WTC11 (cell line): Measurements from ENCODE around the gene ZMAT3. TPM values are rescaled to one million over a fixed set of nuclear protein-coding genes. Genes with fewer than 3 reads are reported as not detected.

ENCODE experiments used
- ATAC-seq: fragments of 200-7000 bp; cut with Tn5 transposase; 2 replicates; pipeline ENCODE4 v1.10.0; 2021; ENCODE audit warnings: mild to moderate bottlenecking, moderate library complexity
- CTCF ChIA-PET: fragments of 300-600 bp; sonication (Branson Sonifier 250); formaldehyde crosslinking; loops from one replicate; lab custom pipeline; 2021; ENCODE audit warnings: antibody characterized with exemption; lab: Charles Lee
- POLR2A ChIA-PET: fragments of 350-600 bp; sonication (Branson Sonifier 250); formaldehyde crosslinking; loops from one replicate; lab custom pipeline; 2021; ENCODE audit warnings: antibody characterized with exemption; lab: Charles Lee
- DNase-seq: peaks from one replicate; pipeline ENCODE4 v3.0.0; 2021; ENCODE audit warnings: low spot score
- H3K27ac Mint-ChIP-seq: 2 replicates; pipeline ENCODE4 v1.8.0; 2021; ENCODE audit warnings: mixed read lengths
- H3K27me3 Mint-ChIP-seq: 2 replicates; pipeline ENCODE4 v1.8.0; 2021; ENCODE audit warnings: low read depth, mild to moderate bottlenecking, moderate library complexity, mixed read lengths
- H3K36me3 Mint-ChIP-seq: 2 replicates; pipeline ENCODE4 v1.8.0; 2021; ENCODE audit warnings: mixed read lengths
- H3K4me1 Mint-ChIP-seq: 2 replicates; pipeline ENCODE4 v1.8.0; 2022; ENCODE audit warnings: mixed read lengths
- H3K4me3 Mint-ChIP-seq: 2 replicates; pipeline ENCODE4 v1.8.0; 2021; ENCODE audit warnings: mild to moderate bottlenecking, moderate library complexity, mixed read lengths
- H3K9me3 Mint-ChIP-seq: 2 replicates; pipeline ENCODE4 v1.8.0; 2021; ENCODE audit warnings: mixed read lengths
- ETV6 ChIP-seq: sonication (generic); formaldehyde crosslinking; IDR thresholded peaks from 2 replicates; pipeline ENCODE4 v1.8.1; 2022; ENCODE audit warnings: mild to moderate bottlenecking, missing genetic modification reagents
- FOXP1 ChIP-seq: sonication (generic); formaldehyde crosslinking; IDR thresholded peaks from 2 replicates; pipeline ENCODE4 v1.8.0; 2022; ENCODE audit warnings: missing genetic modification reagents, mild to moderate bottlenecking, moderate library complexity, borderline replicate concordance
- KAT7 ChIP-seq: sonication (generic); formaldehyde crosslinking; IDR thresholded peaks from 2 replicates; pipeline ENCODE4 v1.8.1; 2023; ENCODE audit warnings: missing genetic modification reagents, mild to moderate bottlenecking, borderline replicate concordance
- MXD4 ChIP-seq: fragments of 250-450 bp; sonication (Bioruptor Pico); IDR thresholded peaks from 2 replicates; pipeline ENCODE4 v1.8.0; 2021; ENCODE audit warnings: mild to moderate bottlenecking, moderate library complexity, borderline replicate concordance
- NFATC4 ChIP-seq: fragments of 250-450 bp; sonication (Bioruptor Pico); IDR thresholded peaks from 2 replicates; pipeline ENCODE4 v1.9.0; 2021; ENCODE audit warnings: mild to moderate bottlenecking
- NFYB ChIP-seq: sonication (generic); formaldehyde crosslinking; conservative IDR thresholded peaks from 2 replicates; pipeline ENCODE4 v1.8.0; 2022; ENCODE audit warnings: low read depth, missing genetic modification reagents
- SMAD3 ChIP-seq: sonication (generic); formaldehyde crosslinking; IDR thresholded peaks from 2 replicates; pipeline ENCODE4 v1.8.0; 2022; ENCODE audit warnings: missing genetic modification reagents, mild to moderate bottlenecking, borderline replicate concordance
- ZNF317 ChIP-seq: sonication (generic); formaldehyde crosslinking; IDR thresholded peaks from 2 replicates; pipeline ENCODE4 v1.8.1; 2023; ENCODE audit warnings: low read depth, mild to moderate bottlenecking, moderate library complexity, missing genetic modification reagents, borderline replicate concordance
- ZNF396 ChIP-seq: fragments of 250-450 bp; sonication (Bioruptor Pico); IDR thresholded peaks from 2 replicates; pipeline ENCODE4 v1.8.0; 2021; ENCODE audit warnings: mild to moderate bottlenecking, moderate library complexity, borderline replicate concordance
- total RNA-seq: library from RNA; stranded (reverse); gene quantifications from 3 replicates; pipeline ENCODE4 v1.2.3, GENCODE V29; 2021
- TF ChIP-seq, protein P1 (sequence below): fragments of 250-450 bp; sonication (Bioruptor Pico); conservative IDR thresholded peaks from 2 replicates; pipeline ENCODE4 v1.9.0; 2021; ENCODE audit warnings: mild to moderate bottlenecking
- TF ChIP-seq, protein P2 (sequence below): sonication (generic); formaldehyde crosslinking; IDR thresholded peaks from 2 replicates; pipeline ENCODE4 v1.8.1; 2022; ENCODE audit warnings: mild to moderate bottlenecking, missing genetic modification reagents, moderate library complexity, borderline replicate concordance
- TF ChIP-seq, protein P3 (sequence below): sonication (generic); formaldehyde crosslinking; IDR thresholded peaks from 2 replicates; pipeline ENCODE4 v1.8.1; 2022; ENCODE audit warnings: mild to moderate bottlenecking, moderate library complexity, missing genetic modification reagents
- TF ChIP-seq, protein P4 (sequence below): sonication (generic); formaldehyde crosslinking; IDR thresholded peaks from 2 replicates; pipeline ENCODE4 v1.8.1; 2023; ENCODE audit warnings: mild to moderate bottlenecking, moderate library complexity, missing genetic modification reagents
- TF ChIP-seq, protein P5 (sequence below): fragments of 250-450 bp; sonication (Bioruptor Pico); IDR thresholded peaks from 2 replicates; pipeline ENCODE4 v1.9.0; 2021; ENCODE audit warnings: moderate library complexity, mild to moderate bottlenecking, inconsistent platforms, borderline replicate concordance
- TF ChIP-seq, protein P6 (sequence below): sonication (generic); formaldehyde crosslinking; IDR thresholded peaks from 2 replicates; pipeline ENCODE4 v1.8.0; 2022; ENCODE audit warnings: mild to moderate bottlenecking, missing genetic modification reagents
- TF ChIP-seq, protein P7 (sequence below): fragments of 250-450 bp; sonication (Bioruptor Pico); IDR thresholded peaks from 2 replicates; pipeline ENCODE4 v1.8.0; 2021; ENCODE audit warnings: mild to moderate bottlenecking

The ZMAT3 gene
- total RNA-seq, 1 experiment from 2014 or later = 24.1 TPM

DNA sequence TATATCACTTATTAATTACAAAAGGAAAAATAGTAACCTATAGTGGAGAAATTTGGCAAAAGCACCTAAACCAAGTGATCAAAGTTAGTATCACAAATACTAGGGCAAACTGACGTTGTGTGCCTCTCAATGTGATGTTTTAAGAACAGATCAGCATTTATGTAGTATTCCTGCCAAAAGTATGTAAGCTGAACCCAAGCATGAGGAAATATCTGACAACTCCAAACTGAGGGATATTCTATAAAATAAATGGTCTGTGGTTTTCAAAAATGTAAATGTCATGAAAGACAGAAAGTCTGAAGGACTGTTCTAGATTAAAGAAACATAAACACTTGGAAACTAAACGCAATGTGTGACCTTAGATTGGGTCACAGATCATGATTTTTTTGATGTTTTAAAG is 42.3 kb upstream of the ZMAT3 start:
- no peaks in the 10 kb centered on the region for H3K4me1 Mint-ChIP-seq
- no peak overlapping the region for H3K4me3 Mint-ChIP-seq
- CTCF ChIA-PET = no interaction called here
- POLR2A ChIA-PET = no interaction called here
- H3K9me3 Mint-ChIP-seq = peaks cover 30% of the 10 kb centered on the region
- H3K27ac Mint-ChIP-seq = no peak overlapping the region
- DNase-seq (no peak), ATAC-seq (no peak)
- peaks cover 14% of the 10 kb centered on the region for H3K36me3 Mint-ChIP-seq
- H3K27me3 Mint-ChIP-seq = no peaks in the 10 kb centered on the region
- TF ChIP-seq ETV6 = no peak
- TF ChIP-seq, protein P1, sequence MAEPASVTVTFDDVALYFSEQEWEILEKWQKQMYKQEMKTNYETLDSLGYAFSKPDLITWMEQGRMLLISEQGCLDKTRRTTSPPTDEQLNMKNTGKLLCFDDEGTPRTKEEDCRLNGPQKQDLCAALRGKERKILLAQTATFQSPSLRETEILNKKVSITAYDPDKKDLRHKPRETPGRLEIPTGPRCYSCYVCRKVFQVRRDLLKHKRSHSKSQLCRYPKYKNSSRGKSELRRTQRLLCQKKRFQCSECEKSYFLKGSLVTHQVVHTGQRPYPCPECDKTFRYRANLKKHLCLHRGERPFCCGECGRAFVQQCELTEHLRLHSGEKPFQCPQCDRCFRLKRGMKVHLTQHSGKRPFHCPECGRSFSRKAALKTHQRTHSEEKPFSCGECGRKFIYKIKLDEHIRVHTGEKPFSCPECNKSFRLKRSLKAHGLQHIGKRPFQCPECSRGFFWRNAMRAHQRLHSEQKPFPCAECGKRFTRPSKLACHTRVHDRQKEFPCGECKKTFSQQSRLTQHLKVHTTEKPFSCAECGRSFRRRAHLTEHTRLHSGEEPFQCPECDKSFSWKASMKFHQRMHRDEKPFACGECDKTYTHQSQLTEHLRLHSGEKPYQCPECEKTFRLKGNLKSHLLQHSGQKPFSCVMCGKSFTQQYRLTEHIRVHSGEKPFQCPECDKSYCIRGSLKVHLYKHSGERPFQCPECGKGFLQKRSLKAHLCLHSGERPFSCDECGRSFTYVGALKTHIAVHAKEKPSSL (CRISPR knock-in tag) = no peak
- TF ChIP-seq, protein P2, sequence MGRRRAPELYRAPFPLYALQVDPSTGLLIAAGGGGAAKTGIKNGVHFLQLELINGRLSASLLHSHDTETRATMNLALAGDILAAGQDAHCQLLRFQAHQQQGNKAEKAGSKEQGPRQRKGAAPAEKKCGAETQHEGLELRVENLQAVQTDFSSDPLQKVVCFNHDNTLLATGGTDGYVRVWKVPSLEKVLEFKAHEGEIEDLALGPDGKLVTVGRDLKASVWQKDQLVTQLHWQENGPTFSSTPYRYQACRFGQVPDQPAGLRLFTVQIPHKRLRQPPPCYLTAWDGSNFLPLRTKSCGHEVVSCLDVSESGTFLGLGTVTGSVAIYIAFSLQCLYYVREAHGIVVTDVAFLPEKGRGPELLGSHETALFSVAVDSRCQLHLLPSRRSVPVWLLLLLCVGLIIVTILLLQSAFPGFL (CRISPR knock-in tag) = no peak
- no peak for TF ChIP-seq NFATC4
- no peak for TF ChIP-seq KAT7 (CRISPR knock-in tag)
- no peak for TF ChIP-seq FOXP1 (CRISPR knock-in tag)
- no peak for TF ChIP-seq ZNF317 (CRISPR knock-in tag)
- TF ChIP-seq, protein P3, sequence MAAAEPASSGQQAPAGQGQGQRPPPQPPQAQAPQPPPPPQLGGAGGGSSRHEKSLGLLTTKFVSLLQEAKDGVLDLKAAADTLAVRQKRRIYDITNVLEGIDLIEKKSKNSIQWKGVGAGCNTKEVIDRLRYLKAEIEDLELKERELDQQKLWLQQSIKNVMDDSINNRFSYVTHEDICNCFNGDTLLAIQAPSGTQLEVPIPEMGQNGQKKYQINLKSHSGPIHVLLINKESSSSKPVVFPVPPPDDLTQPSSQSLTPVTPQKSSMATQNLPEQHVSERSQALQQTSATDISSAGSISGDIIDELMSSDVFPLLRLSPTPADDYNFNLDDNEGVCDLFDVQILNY (CRISPR knock-in tag) = no peak
- TF ChIP-seq, protein P4, sequence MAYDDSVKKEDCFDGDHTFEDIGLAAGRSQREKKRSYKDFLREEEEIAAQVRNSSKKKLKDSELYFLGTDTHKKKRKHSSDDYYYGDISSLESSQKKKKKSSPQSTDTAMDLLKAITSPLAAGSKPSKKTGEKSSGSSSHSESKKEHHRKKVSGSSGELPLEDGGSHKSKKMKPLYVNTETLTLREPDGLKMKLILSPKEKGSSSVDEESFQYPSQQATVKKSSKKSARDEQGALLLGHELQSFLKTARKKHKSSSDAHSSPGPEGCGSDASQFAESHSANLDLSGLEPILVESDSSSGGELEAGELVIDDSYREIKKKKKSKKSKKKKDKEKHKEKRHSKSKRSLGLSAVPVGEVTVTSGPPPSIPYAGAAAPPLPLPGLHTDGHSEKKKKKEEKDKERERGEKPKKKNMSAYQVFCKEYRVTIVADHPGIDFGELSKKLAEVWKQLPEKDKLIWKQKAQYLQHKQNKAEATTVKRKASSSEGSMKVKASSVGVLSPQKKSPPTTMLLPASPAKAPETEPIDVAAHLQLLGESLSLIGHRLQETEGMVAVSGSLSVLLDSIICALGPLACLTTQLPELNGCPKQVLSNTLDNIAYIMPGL (CRISPR knock-in tag) = no peak
- TF ChIP-seq MXD4 = no peak
- TF ChIP-seq NFYB = no peak
- TF ChIP-seq, protein P5, sequence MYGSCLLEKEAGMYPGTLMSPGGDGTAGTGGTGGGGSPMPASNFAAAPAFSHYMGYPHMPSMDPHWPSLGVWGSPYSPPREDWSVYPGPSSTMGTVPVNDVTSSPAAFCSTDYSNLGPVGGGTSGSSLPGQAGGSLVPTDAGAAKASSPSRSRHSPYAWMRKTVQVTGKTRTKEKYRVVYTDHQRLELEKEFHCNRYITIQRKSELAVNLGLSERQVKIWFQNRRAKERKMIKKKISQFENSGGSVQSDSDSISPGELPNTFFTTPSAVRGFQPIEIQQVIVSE (CRISPR knock-in tag) = no peak
- TF ChIP-seq, protein P6, sequence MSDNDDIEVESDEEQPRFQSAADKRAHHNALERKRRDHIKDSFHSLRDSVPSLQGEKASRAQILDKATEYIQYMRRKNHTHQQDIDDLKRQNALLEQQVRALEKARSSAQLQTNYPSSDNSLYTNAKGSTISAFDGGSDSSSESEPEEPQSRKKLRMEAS (CRISPR knock-in tag) = no peak
- TF ChIP-seq SMAD3 (CRISPR knock-in tag) = no peak
- TF ChIP-seq, protein P7, sequence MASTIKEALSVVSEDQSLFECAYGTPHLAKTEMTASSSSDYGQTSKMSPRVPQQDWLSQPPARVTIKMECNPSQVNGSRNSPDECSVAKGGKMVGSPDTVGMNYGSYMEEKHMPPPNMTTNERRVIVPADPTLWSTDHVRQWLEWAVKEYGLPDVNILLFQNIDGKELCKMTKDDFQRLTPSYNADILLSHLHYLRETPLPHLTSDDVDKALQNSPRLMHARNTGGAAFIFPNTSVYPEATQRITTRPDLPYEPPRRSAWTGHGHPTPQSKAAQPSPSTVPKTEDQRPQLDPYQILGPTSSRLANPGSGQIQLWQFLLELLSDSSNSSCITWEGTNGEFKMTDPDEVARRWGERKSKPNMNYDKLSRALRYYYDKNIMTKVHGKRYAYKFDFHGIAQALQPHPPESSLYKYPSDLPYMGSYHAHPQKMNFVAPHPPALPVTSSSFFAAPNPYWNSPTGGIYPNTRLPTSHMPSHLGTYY (CRISPR knock-in tag) = no peak

DNA sequence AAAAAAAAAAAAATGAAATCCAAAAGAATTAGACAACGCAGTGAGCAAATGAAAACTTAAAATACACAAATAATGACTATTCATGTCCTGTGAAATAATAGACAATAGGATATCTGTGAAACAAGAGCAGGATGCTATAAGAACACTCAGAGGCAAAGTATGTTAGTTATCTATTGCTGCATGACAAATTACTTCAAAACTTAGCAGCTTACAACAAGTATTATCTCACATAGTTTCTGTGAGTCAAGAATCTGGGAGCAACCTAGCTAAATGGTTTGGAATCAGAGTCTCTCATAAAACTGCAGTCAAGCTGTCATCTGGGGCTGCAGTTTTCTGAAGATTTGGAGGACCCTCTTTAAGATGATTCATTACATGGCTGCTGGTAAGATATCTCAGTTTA is 36.5 kb upstream of the ZMAT3 start:
- DNase-seq (no peak), ATAC-seq (no peak)
- TF ChIP-seq, protein P1 (CRISPR knock-in tag) = no peak
- TF ChIP-seq ZNF396 (CRISPR knock-in tag) = no peak
- TF ChIP-seq, all 79 proteins: peak for 0
- Mint-ChIP-seq H3K4me1 (no peaks in the 10 kb centered on the region), H3K36me3 (peaks cover 11% of the 10 kb centered on the region), H3K27ac (no peak overlapping the region), H3K9me3 (peaks cover 22% of the 10 kb centered on the region), H3K4me3 (no peak overlapping the region), H3K27me3 (no peaks in the 10 kb centered on the region)
- CTCF ChIA-PET = no interaction called here
- POLR2A ChIA-PET = no interaction called here
